Memory B cell (primary cell): Measurements from ENCODE around the gene HLX.

Experiments used
- ATAC-seq: fragments of 150-1000 bp; cut with Tn5 transposase; 2 replicates; pipeline ENCODE4 v1.10.0; 2021; ENCODE audit warnings: low read depth, mild to moderate bottlenecking, moderate library complexity
- DNase-seq, 2 donors: peaks; one replicate each; pipeline ENCODE4 v3.0.0; 2022; ENCODE audit warnings: low spot score in 2 of 2
- H3K27ac Mint-ChIP-seq: one replicate; pipeline ENCODE4 v1.8.0; 2022; ENCODE audit warnings: mild to moderate bottlenecking, moderate library complexity, mixed read lengths
- H3K27me3 Mint-ChIP-seq: one replicate; pipeline ENCODE4 v1.8.0; 2022; ENCODE audit warnings: mixed read lengths
- H3K36me3 Mint-ChIP-seq: one replicate; pipeline ENCODE4 v1.8.0; 2022; ENCODE audit warnings: mild to moderate bottlenecking, mixed read lengths
- H3K4me1 Mint-ChIP-seq: one replicate; pipeline ENCODE4 v1.8.0; 2022; ENCODE audit warnings: mixed read lengths
- H3K4me3 Mint-ChIP-seq: one replicate; pipeline ENCODE4 v1.8.0; 2022; ENCODE audit warnings: mild to moderate bottlenecking, moderate library complexity, mixed read lengths
- H3K9me3 Mint-ChIP-seq: one replicate; pipeline ENCODE4 v1.8.0; 2022; ENCODE audit warnings: mixed read lengths

Gene HLX

DNA sequence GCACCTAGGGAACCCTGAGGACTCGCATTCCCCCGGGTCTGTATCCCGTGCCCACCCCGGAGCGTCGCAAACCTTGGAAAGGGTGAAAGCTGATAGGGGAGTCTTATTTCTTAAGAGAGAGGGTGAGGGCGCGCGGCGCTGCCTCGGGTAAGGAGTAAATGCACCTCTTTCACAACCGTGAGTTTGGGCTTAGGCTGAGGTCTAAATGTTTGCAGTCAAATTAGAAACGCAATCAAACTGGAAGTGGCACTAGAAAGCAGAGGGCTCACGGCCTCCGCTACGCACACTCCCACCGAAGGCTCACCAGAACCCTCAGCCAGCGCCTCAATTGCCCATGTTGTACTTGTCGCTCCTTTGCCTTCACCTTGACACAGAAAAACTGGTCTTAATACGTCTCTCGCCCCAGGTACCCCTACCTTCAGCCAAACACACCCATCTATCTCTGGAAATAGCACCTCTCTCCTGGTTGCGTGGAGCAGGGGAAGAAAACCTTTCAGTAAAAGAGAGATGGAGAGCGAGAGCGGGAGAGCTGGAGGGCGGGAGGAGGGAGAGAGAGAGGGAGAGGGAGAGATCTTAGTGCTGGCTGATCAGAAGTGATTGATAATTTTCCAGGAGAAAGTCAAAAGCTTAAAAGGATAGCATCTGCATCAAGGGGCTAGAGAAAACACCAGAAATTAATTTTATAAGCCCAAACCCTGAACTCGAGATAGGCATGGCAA is 1.7 kb upstream of the HLX start:
- Mint-ChIP-seq H3K4me3 (peak overlapping the region; percentile 94), H3K4me1 (peaks cover 31% of the 10 kb centered on the region), H3K27me3 (no peaks in the 10 kb centered on the region), H3K27ac (peak overlapping the region; percentile 82), H3K36me3 (peaks cover 7% of the 10 kb centered on the region), H3K9me3 (no peaks in the 10 kb centered on the region)
- no peak for DNase-seq
- no peak for ATAC-seq

- H3K27ac Mint-ChIP-seq: peak overlapping the region; percentile 82
- peaks cover 31% of the 10 kb centered on the region for H3K4me1 Mint-ChIP-seq
- DNase-seq (no peak), ATAC-seq (no peak)
- no peaks in the 10 kb centered on the region for H3K9me3 Mint-ChIP-seq
- peaks cover 1% of the 10 kb centered on the region for H3K27me3 Mint-ChIP-seq
- H3K36me3 Mint-ChIP-seq: peaks cover 8% of the 10 kb centered on the region
- H3K4me3 Mint-ChIP-seq: peak overlapping the region; percentile 94
Observed at GRCh38 chr1:220878191-220879075, 810 bp upstream of the HLX start.

- Mint-ChIP-seq H3K9me3 (no peaks in the 10 kb centered on the region), H3K36me3 (peaks cover 14% of the 10 kb centered on the region), H3K4me3 (peak overlapping the region; percentile 94), H3K27ac (peak overlapping the region; percentile 82), H3K4me1 (peaks cover 29% of the 10 kb centered on the region), H3K27me3 (peaks cover 3% of the 10 kb centered on the region)
- DNase-seq: peak in 1 of 2 donors; percentile 52
- peak; percentile 26 for ATAC-seq
Observed at GRCh38 chr1:220879509-220880361, 492 bp downstream of the HLX start.

DNA sequence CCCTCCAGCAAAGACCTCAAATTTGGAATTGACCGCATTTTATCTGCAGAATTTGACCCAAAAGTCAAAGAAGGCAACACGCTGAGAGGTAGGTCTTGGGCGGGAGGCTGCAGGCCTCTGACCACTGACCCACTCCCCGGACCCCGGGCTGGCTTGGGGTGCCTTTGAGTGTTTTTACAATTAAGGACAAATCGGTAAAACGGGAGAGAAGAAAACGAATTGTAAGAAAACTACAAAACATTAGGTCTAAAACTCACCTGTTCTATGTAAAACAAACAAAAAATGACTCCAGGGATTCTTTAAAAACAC is 1.1 kb downstream of the HLX start:
- Mint-ChIP-seq H3K36me3 (peaks cover 15% of the 10 kb centered on the region), H3K27ac (peak overlapping the region; percentile 45), H3K4me1 (peaks cover 24% of the 10 kb centered on the region), H3K27me3 (peaks cover 3% of the 10 kb centered on the region), H3K4me3 (peak overlapping the region; percentile 94), H3K9me3 (no peaks in the 10 kb centered on the region)
- ATAC-seq (no peak), DNase-seq (no peak)

GRCh38 chr1:220880726-220881506 is 1.7 kb downstream of the HLX start:
- Mint-ChIP-seq H3K9me3 (no peaks in the 10 kb centered on the region), H3K27me3 (peaks cover 3% of the 10 kb centered on the region), H3K36me3 (peaks cover 15% of the 10 kb centered on the region), H3K4me3 (peak overlapping the region; percentile 94), H3K4me1 (peaks cover 24% of the 10 kb centered on the region), H3K27ac (peak overlapping the region; percentile 45)
- ATAC-seq (no peak), DNase-seq (no peak)

- Mint-ChIP-seq H3K4me1 (peaks cover 18% of the 10 kb centered on the region), H3K27me3 (peaks cover 6% of the 10 kb centered on the region), H3K36me3 (peaks cover 18% of the 10 kb centered on the region), H3K4me3 (no peak overlapping the region), H3K9me3 (no peaks in the 10 kb centered on the region), H3K27ac (no peak overlapping the region)
- ATAC-seq (no peak), DNase-seq (no peak)
Observed at GRCh38 chr1:220882061-220882891, 3.0 kb downstream of the HLX start.

GRCh38 chr1:220884109-220884980 is 5.1 kb downstream of the HLX start:
- no peak overlapping the region for H3K27ac Mint-ChIP-seq
- H3K36me3 Mint-ChIP-seq: peaks cover 18% of the 10 kb centered on the region
- H3K4me1 Mint-ChIP-seq: peaks cover 17% of the 10 kb centered on the region
- H3K27me3 Mint-ChIP-seq: peaks cover 18% of the 10 kb centered on the region
- H3K4me3 Mint-ChIP-seq: no peak overlapping the region
- H3K9me3 Mint-ChIP-seq: no peaks in the 10 kb centered on the region
- ATAC-seq: no peak
- no peak for DNase-seq

- H3K36me3 Mint-ChIP-seq: peaks cover 18% of the 10 kb centered on the region
- DNase-seq: no peak
- H3K4me1 Mint-ChIP-seq: peaks cover 17% of the 10 kb centered on the region
- H3K9me3 Mint-ChIP-seq: no peaks in the 10 kb centered on the region
- peaks cover 25% of the 10 kb centered on the region for H3K27me3 Mint-ChIP-seq
- no peak overlapping the region for H3K4me3 Mint-ChIP-seq
- no peak for ATAC-seq
- no peak overlapping the region for H3K27ac Mint-ChIP-seq
Observed at GRCh38 chr1:220884981-220885918, 6.0 kb downstream of the HLX start.

- H3K27ac Mint-ChIP-seq: no peak overlapping the region
- no peaks in the 10 kb centered on the region for H3K9me3 Mint-ChIP-seq
- no peak for ATAC-seq
- peaks cover 18% of the 10 kb centered on the region for H3K36me3 Mint-ChIP-seq
- peaks cover 16% of the 10 kb centered on the region for H3K4me1 Mint-ChIP-seq
- no peak overlapping the region for H3K4me3 Mint-ChIP-seq
- H3K27me3 Mint-ChIP-seq: peaks cover 30% of the 10 kb centered on the region
- DNase-seq: no peak
Observed at GRCh38 chr1:220885971-220886370, 6.7 kb downstream of the HLX start.

- Mint-ChIP-seq H3K4me1 (peaks cover 17% of the 10 kb centered on the region), H3K27ac (no peak overlapping the region), H3K27me3 (peaks cover 36% of the 10 kb centered on the region), H3K36me3 (peaks cover 18% of the 10 kb centered on the region), H3K9me3 (no peaks in the 10 kb centered on the region), H3K4me3 (peak overlapping the region; percentile 85)
- DNase-seq: no peak
- no peak for ATAC-seq
Observed at GRCh38 chr1:220886470-220887201, 7.4 kb downstream of the HLX start.

- Mint-ChIP-seq H3K27me3 (peaks cover 37% of the 10 kb centered on the region), H3K9me3 (no peaks in the 10 kb centered on the region), H3K4me1 (peaks cover 18% of the 10 kb centered on the region), H3K36me3 (peaks cover 15% of the 10 kb centered on the region), H3K27ac (no peak overlapping the region), H3K4me3 (peak overlapping the region; percentile 85)
- DNase-seq (no peak), ATAC-seq (no peak)
Observed at GRCh38 chr1:220887202-220887519, 7.9 kb downstream of the HLX start.
